ENCODE measurements around the gene CHCHD4.

Gene CHCHD4

DNA sequence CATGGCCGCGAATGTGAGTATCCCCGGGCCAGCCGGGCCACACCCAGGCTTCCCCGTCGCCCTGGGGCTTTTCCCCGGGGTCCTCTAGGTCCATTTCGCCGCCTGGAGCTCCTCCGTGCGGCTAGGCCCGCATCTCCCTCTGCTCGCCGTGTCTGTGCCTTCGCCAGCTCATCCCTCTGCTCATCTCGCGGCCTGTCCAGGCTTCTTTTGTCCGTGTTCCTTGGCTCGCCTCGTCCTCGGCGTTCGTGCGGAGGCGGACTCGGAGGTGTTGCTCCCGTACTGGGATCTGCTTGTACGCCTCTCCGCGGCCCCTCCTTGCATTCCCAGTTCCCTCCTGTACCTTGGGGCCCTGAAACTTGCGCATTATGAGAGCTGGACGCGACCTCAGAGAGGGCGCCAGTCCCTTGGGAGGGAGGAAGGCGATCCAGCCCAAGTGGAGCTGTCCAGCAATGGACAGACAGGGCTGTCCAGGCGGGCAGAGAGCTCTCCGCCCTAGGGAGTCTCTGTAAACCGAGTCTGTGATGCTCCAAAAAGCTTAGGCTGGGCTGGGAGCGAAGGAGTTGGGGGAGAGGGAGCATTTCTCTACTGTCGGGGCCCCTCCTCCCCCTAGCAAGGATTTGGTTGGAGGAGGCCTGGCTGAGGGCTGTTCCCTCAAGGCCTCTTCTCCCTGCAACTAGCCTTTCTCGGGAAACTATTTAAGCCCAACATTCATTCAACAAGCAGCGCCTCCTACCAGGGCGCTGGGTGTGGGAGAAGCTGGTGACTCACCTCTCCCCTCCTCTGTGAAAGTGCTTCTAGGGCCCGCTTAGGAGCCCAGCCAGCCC, 735 bp upstream of the CHCHD4 start:
- H3K9me3 ChIP-seq (ENCODE audit: control insufficient read depth, insufficient read depth, low read depth, low read length), result no peaks in the 10 kb centered on the region
- peaks cover 4% of the 10 kb centered on the region for H3K4me1 ChIP-seq (ENCODE audit: control insufficient read depth, insufficient read depth, low read length)
- H3K36me3 ChIP-seq (ENCODE audit: control insufficient read depth in 2 of 2, insufficient read depth in 1 of 2, low read length in 2 of 2), result peaks cover 18 to 62% of the 10 kb centered on the region in 2 experiments
- POLR2A ChIA-PET, result interaction anchor here (0.7 to 2.1 kb wide), 13 partner anchors 11 to 526 kb away, joined by 3 to 32 read pairs (median 5); partner anchors contain the start of genes CCDC174, LSM3 and XPC
- CTCF ChIA-PET, result interaction anchor here (0.6 to 2.9 kb wide), 7 partner anchors 20 to 751 kb away, joined by 3 to 13 read pairs (median 3); no protein-coding TSS in a partner anchor
- H3K4me3 ChIP-seq (ENCODE audit: low read depth, low read length), result peak overlapping the region; percentile 63
- H3K27ac ChIP-seq (ENCODE audit: extremely low read depth, low read depth, low read length), result peak overlapping the region; percentile 68
- TF ChIP-seq ZNF341 (tag by site-specific recombination; IDR thresholded peaks at IDR 0.05; ENCODE audit: low read depth), result peak; percentile 99
- TF ChIP-seq KLF17 (tag by site-specific recombination; IDR thresholded peaks at IDR 0.05), result 0 out of 2 replicates have a peak, but pooled peaks have one; percentile 47
- TF ChIP-seq SCRT1 (tag by site-specific recombination; IDR thresholded peaks at IDR 0.05; ENCODE audit: borderline replicate concordance), result peak; percentile 53
- no peak for TF ChIP-seq ZNF37A (tag by site-specific recombination; IDR thresholded peaks at IDR 0.05)
- TF ChIP-seq ZXDB (tag by site-specific recombination; IDR thresholded peaks at IDR 0.05), result no peak
- TF ChIP-seq ZBTB21 (tag by site-specific recombination; IDR thresholded peaks at IDR 0.05), result no peak
- 0 out of 2 replicates have a peak, but pooled peaks have one; percentile 36 for TF ChIP-seq ZNF777 (tag by site-specific recombination; IDR thresholded peaks at IDR 0.05; ENCODE audit: borderline replicate concordance)
- peak; percentile 77 for TF ChIP-seq ZNF501 (tag by site-specific recombination; IDR thresholded peaks at IDR 0.05)
- TF ChIP-seq ZSCAN5A (tag by site-specific recombination; IDR thresholded peaks at IDR 0.05), result peak; percentile 81
- TF ChIP-seq, protein P1, sequence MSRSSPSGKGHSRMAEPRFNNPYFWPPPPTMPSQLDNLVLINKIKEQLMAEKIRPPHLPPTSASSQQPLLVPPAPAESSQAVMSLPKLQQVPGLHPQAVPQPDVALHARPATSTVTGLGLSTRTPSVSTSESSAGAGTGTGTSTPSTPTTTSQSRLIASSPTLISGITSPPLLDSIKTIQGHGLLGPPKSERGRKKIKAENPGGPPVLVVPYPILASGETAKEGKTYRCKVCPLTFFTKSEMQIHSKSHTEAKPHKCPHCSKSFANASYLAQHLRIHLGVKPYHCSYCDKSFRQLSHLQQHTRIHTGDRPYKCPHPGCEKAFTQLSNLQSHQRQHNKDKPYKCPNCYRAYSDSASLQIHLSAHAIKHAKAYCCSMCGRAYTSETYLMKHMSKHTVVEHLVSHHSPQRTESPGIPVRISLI (tag by site-specific recombination; IDR thresholded peaks at IDR 0.05), result no peak
- TF ChIP-seq SALL2 (tag by site-specific recombination; IDR thresholded peaks at IDR 0.05; ENCODE audit: borderline replicate concordance), result no peak
- TF ChIP-seq EGR2 (tag by site-specific recombination; IDR thresholded peaks at IDR 0.05; ENCODE audit: low read depth), result peak; percentile 28; the same call in 1 of the 2 replicates
- peak; percentile 75 for TF ChIP-seq ZNF785 (tag by site-specific recombination; IDR thresholded peaks at IDR 0.05)
- TF ChIP-seq KLF1 (tag by site-specific recombination; IDR thresholded peaks at IDR 0.05), result no peak
- TF ChIP-seq ZNF514 (tag by site-specific recombination; IDR thresholded peaks at IDR 0.05), result no peak
- TF ChIP-seq ZFP3 (tag by site-specific recombination; IDR thresholded peaks at IDR 0.05; ENCODE audit: low read depth), result no peak
- TF ChIP-seq ZIC2 (tag by site-specific recombination; IDR thresholded peaks at IDR 0.05), result no peak; the same call in 1 of the 2 replicates
- TF ChIP-seq ZSCAN30 (tag by site-specific recombination; IDR thresholded peaks at IDR 0.05), result 0 out of 2 replicates have a peak, but pooled peaks have one; percentile 8
- 0 out of 2 replicates have a peak, but pooled peaks have one; percentile 61 for TF ChIP-seq WT1 (tag by site-specific recombination; IDR thresholded peaks at IDR 0.05)
- TF ChIP-seq TRIM28 (IDR thresholded peaks at IDR 0.05; ENCODE audit: borderline replicate concordance, low read length), result no peak
- no peak for TF ChIP-seq TCF7L2 (IDR thresholded peaks at IDR 0.05; ENCODE audit: borderline replicate concordance, low read depth, low read length)
- peak; percentile 45 for TF ChIP-seq CTCF (tag by site-specific recombination; IDR thresholded peaks at IDR 0.05)
- TF ChIP-seq, protein P2, sequence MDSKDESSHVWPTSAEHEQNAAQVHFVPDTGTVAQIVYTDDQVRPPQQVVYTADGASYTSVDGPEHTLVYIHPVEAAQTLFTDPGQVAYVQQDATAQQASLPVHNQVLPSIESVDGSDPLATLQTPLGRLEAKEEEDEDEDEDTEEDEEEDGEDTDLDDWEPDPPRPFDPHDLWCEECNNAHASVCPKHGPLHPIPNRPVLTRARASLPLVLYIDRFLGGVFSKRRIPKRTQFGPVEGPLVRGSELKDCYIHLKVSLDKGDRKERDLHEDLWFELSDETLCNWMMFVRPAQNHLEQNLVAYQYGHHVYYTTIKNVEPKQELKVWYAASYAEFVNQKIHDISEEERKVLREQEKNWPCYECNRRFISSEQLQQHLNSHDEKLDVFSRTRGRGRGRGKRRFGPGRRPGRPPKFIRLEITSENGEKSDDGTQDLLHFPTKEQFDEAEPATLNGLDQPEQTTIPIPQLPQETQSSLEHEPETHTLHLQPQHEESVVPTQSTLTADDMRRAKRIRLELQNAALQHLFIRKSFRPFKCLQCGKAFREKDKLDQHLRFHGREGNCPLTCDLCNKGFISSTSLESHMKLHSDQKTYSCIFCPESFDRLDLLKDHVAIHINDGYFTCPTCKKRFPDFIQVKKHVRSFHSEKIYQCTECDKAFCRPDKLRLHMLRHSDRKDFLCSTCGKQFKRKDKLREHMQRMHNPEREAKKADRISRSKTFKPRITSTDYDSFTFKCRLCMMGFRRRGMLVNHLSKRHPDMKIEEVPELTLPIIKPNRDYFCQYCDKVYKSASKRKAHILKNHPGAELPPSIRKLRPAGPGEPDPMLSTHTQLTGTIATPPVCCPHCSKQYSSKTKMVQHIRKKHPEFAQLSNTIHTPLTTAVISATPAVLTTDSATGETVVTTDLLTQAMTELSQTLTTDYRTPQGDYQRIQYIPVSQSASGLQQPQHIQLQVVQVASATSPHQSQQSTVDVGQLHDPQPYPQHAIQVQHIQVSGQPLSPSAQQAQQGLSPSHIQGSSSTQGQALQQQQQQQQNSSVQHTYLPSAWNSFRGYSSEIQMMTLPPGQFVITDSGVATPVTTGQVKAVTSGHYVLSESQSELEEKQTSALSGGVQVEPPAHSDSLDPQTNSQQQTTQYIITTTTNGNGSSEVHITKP (tag by site-specific recombination; IDR thresholded peaks at IDR 0.05), result peak; percentile 92
- no peak for TF ChIP-seq ZNF274 (IDR thresholded peaks at IDR 0.05; ENCODE audit: low read length)
- TF ChIP-seq ZNF274 (tag by site-specific recombination; IDR thresholded peaks at IDR 0.05; ENCODE audit: borderline replicate concordance), result no peak
- no peak for TF ChIP-seq OVOL3 (tag by site-specific recombination; IDR thresholded peaks at IDR 0.05)
- TF ChIP-seq ZBTB20 (tag by site-specific recombination; IDR thresholded peaks at IDR 0.05), result peak; percentile 89
- peak; percentile 66 for TF ChIP-seq PRDM1 (tag by site-specific recombination; IDR thresholded peaks at IDR 0.05)
- peak; percentile 20; the same call in 1 of the 2 replicates for TF ChIP-seq ZNF24 (tag by site-specific recombination; IDR thresholded peaks at IDR 0.05)

All from HEK293 (cell line).